GM18873 (cell line): ENCODE measurements around the gene THRSP.
"Not testable (repeated sequence)": the region's sequence is repeated elsewhere in the genome, so short reads cannot be mapped to it uniquely, and the experiment has no call there.

ENCODE experiments used
- ATAC-seq: cut with Tn5 transposase; IDR thresholded peaks from one replicate; pipeline ENCODE4 v1.9.1; 2021; ENCODE audit warnings: mild to moderate bottlenecking, moderate library complexity, moderate number of reproducible peaks; ENCODE audit not compliant: unreplicated experiment, low FRiP score

The THRSP gene

GRCh38 chr11:78063440-78064181 lies at the start of gene THRSP:
Gene THRSP (plus strand): TSS chr11:78063861. CDS start chr11:78063882, 21 bp downstream.
- no peak for ATAC-seq

DNA sequence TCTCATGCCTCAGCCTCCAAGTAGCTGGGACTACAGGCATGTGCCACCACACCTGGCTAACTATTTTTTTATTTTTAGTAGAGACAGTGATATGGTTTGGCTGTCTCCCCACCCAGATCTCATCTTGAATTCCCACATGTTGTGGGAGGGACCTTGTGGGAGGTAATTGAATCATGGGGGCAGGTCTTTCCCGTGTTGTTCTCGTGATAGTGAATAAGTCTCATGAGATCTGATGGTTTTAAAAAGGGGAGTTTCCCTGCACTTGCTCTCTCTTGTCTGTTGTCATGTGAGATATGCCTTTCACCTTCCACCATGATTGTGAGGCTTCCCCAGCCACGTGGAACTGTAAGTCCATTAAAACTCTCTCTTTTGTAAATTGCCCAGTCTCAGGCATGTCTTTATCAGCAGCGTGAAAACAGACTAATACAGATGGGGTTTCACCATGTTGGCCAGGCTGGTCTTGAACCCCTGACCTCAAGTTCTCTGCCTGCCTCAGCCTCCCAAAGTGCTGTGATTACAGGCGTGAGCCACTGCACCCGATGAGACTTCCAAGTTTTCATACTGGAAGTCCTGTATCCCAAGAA lies 48.6 kb upstream of the THRSP start:
- not testable (repeated sequence) for ATAC-seq

DNA sequence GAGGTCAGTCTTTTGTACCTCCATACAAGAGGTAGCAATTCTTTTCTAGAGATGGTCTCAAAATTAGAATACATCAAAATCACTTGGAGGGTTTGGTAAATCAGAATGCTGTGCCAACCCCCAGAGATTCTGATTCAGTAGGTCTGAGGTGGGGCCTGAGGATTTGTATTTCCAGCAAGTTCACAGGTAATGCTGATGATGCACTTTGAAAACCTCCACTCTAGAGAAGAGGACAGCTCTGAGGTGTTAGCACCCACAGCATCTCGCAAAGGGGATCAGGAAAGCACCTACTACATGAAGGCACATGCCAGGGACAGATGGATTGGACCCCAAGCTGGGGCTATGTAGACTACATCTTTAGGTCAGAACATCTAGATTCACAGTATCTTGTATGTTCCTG lies 47.8 kb upstream of the THRSP start:
- ATAC-seq = no peak

- no peak for ATAC-seq
Observed at GRCh38 chr11:78019808-78020207, 43.9 kb upstream of the THRSP start.

DNA sequence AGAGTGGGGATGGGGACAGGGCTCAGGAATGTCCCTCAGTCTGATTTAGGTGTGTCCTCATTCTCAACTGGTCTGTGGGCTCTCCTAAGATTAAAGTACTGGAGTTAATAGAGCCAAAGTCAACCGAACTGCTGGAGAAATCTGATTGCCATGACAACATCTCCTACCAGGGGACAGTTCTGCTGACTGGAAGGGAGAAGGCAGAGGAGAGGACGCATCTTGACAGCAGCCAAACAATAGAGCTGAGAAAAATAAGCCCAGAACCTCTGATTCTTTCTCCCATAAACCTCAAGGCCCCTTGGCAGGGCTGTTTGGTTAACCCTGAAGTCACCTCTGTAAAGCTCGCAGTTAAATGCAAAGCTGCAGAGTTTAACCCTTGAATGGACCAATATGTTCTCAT lies 43.4 kb upstream of the THRSP start:
- ATAC-seq = no peak

- ATAC-seq = no peak
Observed at GRCh38 chr11:78021611-78022010, 42.0 kb upstream of the THRSP start.

- ATAC-seq = no peak
Observed at GRCh38 chr11:78022397-78023396, 41.0 kb upstream of the THRSP start, which contains the start of gene KCTD14. Gene KCTD14 (minus strand): TSS chr11:78023276. CDS start chr11:78023249, 27 bp downstream.

DNA sequence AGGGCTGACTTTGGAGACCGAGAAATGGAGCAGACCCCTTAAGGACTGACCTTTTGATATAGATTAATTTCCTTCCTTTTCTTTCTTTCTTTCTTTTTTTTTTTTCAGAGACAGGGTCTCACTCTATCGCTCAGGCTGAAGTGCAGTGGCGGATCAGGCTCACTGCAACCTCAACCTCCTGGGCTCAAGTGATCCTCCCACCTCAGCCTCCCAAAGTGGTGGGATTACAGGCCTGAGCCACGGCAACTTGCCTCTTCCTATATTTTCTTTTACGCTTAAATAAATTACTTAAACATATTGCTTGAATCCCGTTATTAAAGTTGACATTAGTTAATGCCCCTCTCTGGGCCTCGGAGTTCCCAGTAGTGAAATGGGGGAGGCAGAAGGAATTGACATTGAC lies 40.2 kb upstream of the THRSP start:
- ATAC-seq = no peak

GRCh38 chr11:78025378-78025777 lies 38.3 kb upstream of the THRSP start:
- no peak for ATAC-seq

DNA sequence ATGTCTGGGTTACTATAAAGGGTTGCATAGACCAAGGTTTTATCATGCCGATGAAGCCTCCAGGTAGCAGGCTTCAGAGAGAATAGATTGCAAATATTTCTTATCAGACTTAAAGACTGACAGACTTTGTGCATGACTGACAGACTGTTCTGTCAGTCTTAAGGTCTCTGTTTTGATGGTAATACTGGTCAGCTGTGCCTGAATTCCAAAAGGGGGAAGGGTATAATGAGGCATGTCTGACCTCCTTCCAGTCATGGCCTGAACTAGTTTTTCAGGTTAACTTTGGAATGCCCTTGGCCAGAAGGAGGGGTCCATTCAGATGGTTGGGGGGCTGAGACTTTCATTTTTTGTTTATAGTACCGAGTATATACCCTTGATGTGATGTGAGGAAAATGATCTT lies 35.9 kb upstream of the THRSP start:
- ATAC-seq = no peak

DNA sequence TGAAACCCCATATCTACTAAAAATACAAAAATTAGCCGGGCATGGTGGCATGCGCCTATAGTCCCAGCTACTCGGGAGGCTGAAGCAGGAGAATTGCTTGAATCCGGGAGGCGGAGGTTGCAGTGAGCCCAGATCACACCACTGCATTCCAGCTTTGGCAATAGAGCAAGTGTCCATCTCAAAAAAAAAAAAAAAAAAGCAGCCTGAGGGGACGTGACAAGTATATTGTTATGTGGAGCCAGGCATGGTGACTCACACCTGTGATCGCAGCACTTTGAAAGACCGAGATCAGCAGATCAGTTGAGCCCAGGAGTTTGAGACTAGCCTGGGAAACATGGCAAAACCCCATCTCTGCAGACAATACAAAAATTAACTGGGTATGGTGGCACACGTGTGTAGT lies 35.2 kb upstream of the THRSP start:
- ATAC-seq = not testable (repeated sequence)

DNA sequence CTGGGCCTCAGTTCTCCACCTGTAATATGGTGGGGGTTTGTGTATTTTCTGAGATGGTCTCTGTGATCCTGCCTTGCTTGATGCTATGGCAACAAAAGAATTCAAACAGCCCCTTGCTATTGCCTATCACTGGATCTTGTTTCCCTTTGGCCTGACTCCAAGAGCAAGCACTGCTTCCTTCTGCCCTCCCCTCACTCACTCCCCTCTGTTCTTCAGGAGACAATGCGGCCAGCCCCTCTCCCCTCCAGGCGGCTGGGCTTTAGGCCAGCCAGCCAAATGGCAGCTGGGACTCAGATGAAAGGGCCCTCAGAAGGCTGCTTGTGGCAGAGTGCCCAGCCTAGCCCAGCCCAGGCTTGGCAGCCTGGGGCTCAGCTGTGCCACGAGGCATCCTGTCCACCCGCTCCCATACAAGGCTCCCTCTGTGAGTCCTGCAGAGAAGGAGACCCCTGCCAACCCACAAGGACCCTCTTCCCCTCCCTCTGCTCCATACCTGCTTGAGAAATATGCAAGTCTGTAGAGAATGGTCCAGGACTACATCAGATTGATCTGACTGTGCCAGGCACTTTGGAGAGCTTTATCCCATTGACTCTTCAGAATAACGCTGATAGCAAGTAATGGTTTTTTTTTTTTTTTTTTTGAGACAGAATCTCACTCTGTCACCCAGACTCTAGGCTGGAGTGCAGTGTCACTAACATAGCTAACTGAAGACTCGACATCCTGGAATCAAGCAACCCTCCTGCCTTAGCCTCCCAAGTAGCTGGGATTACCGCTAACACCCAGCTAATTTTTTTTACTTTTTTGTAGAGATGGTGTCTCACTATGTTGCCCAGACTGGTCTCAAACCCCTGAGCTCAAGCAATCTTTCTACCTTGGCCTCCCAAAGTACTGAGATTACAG lies 33.0 kb upstream of the THRSP start:
- no peak for ATAC-seq

DNA sequence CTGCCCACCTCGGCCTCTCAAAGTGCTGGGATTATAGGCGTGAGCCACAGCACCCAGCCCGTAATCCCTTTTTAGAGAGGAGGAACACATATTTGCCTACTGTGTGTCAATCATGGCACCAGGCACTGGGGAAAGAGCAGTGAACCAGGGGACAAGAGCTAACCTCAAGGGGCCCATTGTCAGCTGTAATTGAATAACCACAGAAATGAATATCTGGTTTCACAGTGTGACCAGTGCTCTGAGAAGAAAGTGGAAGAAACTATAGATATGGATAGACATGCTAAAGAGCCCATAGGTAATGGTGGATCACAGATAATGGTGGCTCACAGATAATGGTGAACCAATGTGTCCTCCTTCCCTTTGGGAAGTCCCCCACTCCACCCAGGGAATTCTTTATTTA lies 32.0 kb upstream of the THRSP start:
- no peak for ATAC-seq

- no peak for ATAC-seq
Observed at GRCh38 chr11:78032090-78032489, 31.6 kb upstream of the THRSP start.

- no peak for ATAC-seq
Observed at GRCh38 chr11:78033040-78033439, 30.6 kb upstream of the THRSP start.

GRCh38 chr11:78034623-78035022 lies 29.0 kb upstream of the THRSP start:
- no peak for ATAC-seq

DNA sequence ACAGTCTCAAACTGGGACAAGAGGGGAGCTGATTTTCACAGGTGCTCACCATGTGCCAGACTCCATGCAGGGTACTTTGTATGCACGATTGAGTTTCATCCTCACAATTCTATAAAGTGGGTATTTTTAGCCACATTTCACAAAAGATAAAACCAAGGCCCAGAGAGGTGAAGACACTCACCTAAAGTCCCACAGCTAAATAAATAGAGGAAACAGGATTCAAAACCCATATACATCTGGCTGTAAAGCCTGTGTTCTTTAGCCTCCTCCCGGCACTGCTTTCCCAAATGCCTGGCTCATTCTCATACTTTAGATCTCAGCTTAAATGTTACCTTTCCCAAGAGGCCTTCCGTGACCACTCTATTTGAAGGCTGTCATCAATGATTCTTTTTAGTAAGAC lies 27.3 kb upstream of the THRSP start:
- ATAC-seq = no peak

DNA sequence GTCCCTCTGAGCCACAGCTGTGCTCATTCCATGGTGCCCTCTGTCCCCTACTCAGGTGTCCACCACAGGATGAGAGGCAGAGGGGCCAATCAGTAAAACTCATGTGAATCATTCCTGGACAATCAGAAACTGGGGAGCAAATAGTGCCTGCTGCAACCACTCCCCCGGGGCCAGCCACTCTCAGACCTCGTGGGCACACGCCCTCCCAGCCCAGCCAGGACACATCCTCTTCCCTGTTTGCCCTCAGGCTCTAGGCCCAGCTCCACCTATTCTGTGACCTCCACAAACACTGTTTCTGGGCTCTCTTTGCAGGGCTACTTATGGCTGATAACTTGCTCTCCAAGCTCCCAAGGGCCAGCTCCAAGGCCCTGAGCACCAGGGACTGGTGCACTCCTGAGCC lies 26.6 kb upstream of the THRSP start:
- no peak for ATAC-seq

DNA sequence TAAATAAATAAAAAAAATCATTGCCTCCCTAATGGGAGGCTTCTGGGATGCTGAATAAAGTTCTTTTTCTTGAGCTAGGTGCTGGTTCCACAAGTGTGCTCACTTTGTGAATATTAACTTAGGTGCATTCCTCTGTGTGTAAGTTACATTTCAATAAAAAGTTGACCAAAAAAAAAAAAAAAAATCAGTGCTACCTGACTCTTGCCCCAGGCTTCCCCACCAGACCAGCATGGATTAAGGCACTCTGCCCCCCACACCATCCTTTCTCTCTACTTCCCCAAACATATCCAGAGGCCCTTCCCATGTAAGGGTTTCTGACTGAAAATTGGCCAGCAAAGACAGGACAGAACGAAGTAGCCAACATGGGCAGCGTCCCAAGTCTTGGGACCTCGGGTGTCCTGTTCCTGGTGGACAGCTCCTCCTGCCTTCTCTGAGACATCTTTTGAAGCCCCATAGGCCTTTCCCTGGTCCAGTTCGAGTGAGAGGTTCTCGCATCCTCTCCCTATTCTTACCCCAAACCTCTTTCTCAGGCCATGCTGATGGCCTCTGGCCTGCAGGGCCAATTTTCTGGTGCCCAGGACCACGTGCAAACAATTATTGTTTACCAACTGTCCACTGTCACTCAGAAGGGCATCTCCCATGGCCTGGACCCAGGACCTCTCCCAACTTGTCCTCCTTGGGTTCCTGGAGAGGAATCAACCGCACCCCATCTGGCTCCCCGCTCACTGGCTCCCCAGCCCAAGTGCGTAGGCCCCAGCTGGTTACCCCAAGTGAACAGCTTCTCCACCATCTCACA lies 25.6 kb upstream of the THRSP start:
- no peak for ATAC-seq
